WTC11 (cell line): Measurements from ENCODE around the gene N4BP2L2. TPM values are rescaled to one million over a fixed set of nuclear protein-coding genes. Genes with fewer than 3 reads are reported as not detected.

Source experiments
- ATAC-seq: fragments of 200-7000 bp; cut with Tn5 transposase; 2 replicates; pipeline ENCODE4 v1.10.0; 2021; ENCODE audit warnings: mild to moderate bottlenecking, moderate library complexity
- CTCF ChIA-PET: fragments of 300-600 bp; sonication (Branson Sonifier 250); formaldehyde crosslinking; loops from one replicate; lab custom pipeline; 2021; ENCODE audit warnings: antibody characterized with exemption; lab: Charles Lee
- POLR2A ChIA-PET: fragments of 350-600 bp; sonication (Branson Sonifier 250); formaldehyde crosslinking; loops from one replicate; lab custom pipeline; 2021; ENCODE audit warnings: antibody characterized with exemption; lab: Charles Lee
- DNase-seq: peaks from one replicate; pipeline ENCODE4 v3.0.0; 2021; ENCODE audit warnings: low spot score
- H3K27ac Mint-ChIP-seq: 2 replicates; pipeline ENCODE4 v1.8.0; 2021; ENCODE audit warnings: mixed read lengths
- H3K27me3 Mint-ChIP-seq: 2 replicates; pipeline ENCODE4 v1.8.0; 2021; ENCODE audit warnings: low read depth, mild to moderate bottlenecking, moderate library complexity, mixed read lengths
- H3K36me3 Mint-ChIP-seq: 2 replicates; pipeline ENCODE4 v1.8.0; 2021; ENCODE audit warnings: mixed read lengths
- H3K4me1 Mint-ChIP-seq: 2 replicates; pipeline ENCODE4 v1.8.0; 2022; ENCODE audit warnings: mixed read lengths
- H3K4me3 Mint-ChIP-seq: 2 replicates; pipeline ENCODE4 v1.8.0; 2021; ENCODE audit warnings: mild to moderate bottlenecking, moderate library complexity, mixed read lengths
- H3K9me3 Mint-ChIP-seq: 2 replicates; pipeline ENCODE4 v1.8.0; 2021; ENCODE audit warnings: mixed read lengths
- AFF4 ChIP-seq: sonication (generic); formaldehyde crosslinking; IDR thresholded peaks from 2 replicates; pipeline ENCODE4 v1.8.1; 2023; ENCODE audit warnings: mild to moderate bottlenecking, missing genetic modification reagents, borderline replicate concordance
- ATF3 ChIP-seq: sonication (generic); formaldehyde crosslinking; conservative IDR thresholded peaks from 2 replicates; pipeline ENCODE4 v1.8.1; 2022; ENCODE audit warnings: mild to moderate bottlenecking, missing genetic modification reagents
- CREB1 ChIP-seq: sonication (generic); formaldehyde crosslinking; IDR thresholded peaks from 2 replicates; pipeline ENCODE4 v1.8.0; 2023; ENCODE audit warnings: mild to moderate bottlenecking, missing genetic modification reagents
- E2F4 ChIP-seq: sonication (generic); formaldehyde crosslinking; IDR thresholded peaks from 2 replicates; pipeline ENCODE4 v1.8.1; 2022; ENCODE audit warnings: low read depth, mild to moderate bottlenecking, moderate library complexity, missing genetic modification reagents, borderline replicate concordance
- ETV6 ChIP-seq: sonication (generic); formaldehyde crosslinking; IDR thresholded peaks from 2 replicates; pipeline ENCODE4 v1.8.1; 2022; ENCODE audit warnings: mild to moderate bottlenecking, missing genetic modification reagents
- FOXJ3 ChIP-seq: sonication (generic); formaldehyde crosslinking; IDR thresholded peaks from 2 replicates; pipeline ENCODE4 v1.9.0; 2021; ENCODE audit warnings: missing genetic modification reagents, mild to moderate bottlenecking, borderline replicate concordance
- GABPB1 ChIP-seq: sonication (generic); formaldehyde crosslinking; IDR thresholded peaks from 2 replicates; pipeline ENCODE4 v1.8.1; 2023; ENCODE audit warnings: mild to moderate bottlenecking, missing genetic modification reagents
- HMGA2 ChIP-seq: fragments of 250-450 bp; sonication (Bioruptor Pico); IDR thresholded peaks from 2 replicates; pipeline ENCODE4 v1.4.0; 2021; ENCODE audit warnings: mild to moderate bottlenecking, moderate library complexity
- HMGXB4 ChIP-seq: sonication (generic); formaldehyde crosslinking; IDR thresholded peaks from 2 replicates; pipeline ENCODE4 v1.8.1; 2023; ENCODE audit warnings: mild to moderate bottlenecking, moderate library complexity, missing genetic modification reagents
- KAT7 ChIP-seq: sonication (generic); formaldehyde crosslinking; IDR thresholded peaks from 2 replicates; pipeline ENCODE4 v1.8.1; 2023; ENCODE audit warnings: missing genetic modification reagents, mild to moderate bottlenecking, borderline replicate concordance
- NFATC4 ChIP-seq: fragments of 250-450 bp; sonication (Bioruptor Pico); IDR thresholded peaks from 2 replicates; pipeline ENCODE4 v1.9.0; 2021; ENCODE audit warnings: mild to moderate bottlenecking
- PRDM15 ChIP-seq: sonication (generic); formaldehyde crosslinking; IDR thresholded peaks from 2 replicates; pipeline ENCODE4 v1.8.0; 2022; ENCODE audit warnings: missing genetic modification reagents
- RELA ChIP-seq: sonication (generic); formaldehyde crosslinking; IDR thresholded peaks from 2 replicates; pipeline ENCODE4 v1.8.1; 2022; ENCODE audit warnings: missing genetic modification reagents, mild to moderate bottlenecking, borderline replicate concordance
- SMAD4 ChIP-seq: sonication (generic); formaldehyde crosslinking; IDR thresholded peaks from 2 replicates; pipeline ENCODE4 v1.8.0; 2022; ENCODE audit warnings: mild to moderate bottlenecking, missing genetic modification reagents
- STAT6 ChIP-seq: sonication (generic); formaldehyde crosslinking; conservative IDR thresholded peaks from 2 replicates; pipeline ENCODE4 v1.8.1; 2023; ENCODE audit warnings: mild to moderate bottlenecking, low read depth, missing genetic modification reagents, moderate library complexity
- TEAD4 ChIP-seq: sonication (generic); formaldehyde crosslinking; IDR thresholded peaks from 2 replicates; pipeline ENCODE4 v1.8.0; 2022; ENCODE audit warnings: mild to moderate bottlenecking, missing genetic modification reagents
- ZNF121 ChIP-seq: sonication (generic); formaldehyde crosslinking; IDR thresholded peaks from 2 replicates; pipeline ENCODE4 v1.8.0; 2023; ENCODE audit warnings: missing genetic modification reagents
- ZNF219 ChIP-seq: sonication (generic); formaldehyde crosslinking; IDR thresholded peaks from 2 replicates; pipeline ENCODE4 v1.8.0; 2023; ENCODE audit warnings: missing genetic modification reagents, mild to moderate bottlenecking, borderline replicate concordance
- ZNF512 ChIP-seq: sonication (generic); formaldehyde crosslinking; IDR thresholded peaks from 2 replicates; pipeline ENCODE4 v1.8.1; 2022; ENCODE audit warnings: missing genetic modification reagents, borderline replicate concordance
- ZSCAN18 ChIP-seq: fragments of 250-450 bp; sonication (Bioruptor Pico); IDR thresholded peaks from 2 replicates; pipeline ENCODE4 v2.1.2; 2022; ENCODE audit warnings: mild to moderate bottlenecking, moderate library complexity
- total RNA-seq: library from RNA; stranded (reverse); gene quantifications from 3 replicates; pipeline ENCODE4 v1.2.3, GENCODE V29; 2021

The N4BP2L2 gene
- total RNA-seq, 1 experiment from 2014 or later, result 68.9 TPM

- CTCF ChIA-PET, result interaction anchor here (2.4 kb wide), 1 partner anchor 25 kb away, joined by 8 read pairs; no protein-coding TSS in a partner anchor
- Mint-ChIP-seq H3K36me3 (no peaks in the 10 kb centered on the region), H3K27me3 (no peaks in the 10 kb centered on the region), H3K4me1 (no peaks in the 10 kb centered on the region), H3K4me3 (no peak overlapping the region), H3K27ac (no peak overlapping the region), H3K9me3 (peaks cover 6% of the 10 kb centered on the region)
- POLR2A ChIA-PET, result no interaction called here
- DNase-seq, result no peak
- ATAC-seq, result no peak
- TF ChIP-seq ZSCAN18 (CRISPR knock-in tag), result no peak
- TF ChIP-seq AFF4 (CRISPR knock-in tag), result no peak
- TF ChIP-seq HMGXB4 (CRISPR knock-in tag), result no peak
- no peak for TF ChIP-seq SMAD4
- TF ChIP-seq NFATC4 (CRISPR knock-in tag), result no peak
- no peak for TF ChIP-seq GABPB1 (CRISPR knock-in tag)
- no peak for TF ChIP-seq ZNF121
- TF ChIP-seq PRDM15 (CRISPR knock-in tag), result no peak
- TF ChIP-seq ETV6 (CRISPR knock-in tag), result no peak
- no peak for TF ChIP-seq CREB1 (CRISPR knock-in tag)
- TF ChIP-seq ZNF512 (CRISPR knock-in tag), result no peak
- TF ChIP-seq ATF3 (CRISPR knock-in tag), result no peak
- no peak for TF ChIP-seq E2F4 (CRISPR knock-in tag)
- no peak for TF ChIP-seq STAT6 (CRISPR knock-in tag)
- no peak for TF ChIP-seq FOXJ3
- no peak for TF ChIP-seq ZNF219 (CRISPR knock-in tag)
- no peak for TF ChIP-seq RELA (CRISPR knock-in tag)
- TF ChIP-seq KAT7 (CRISPR knock-in tag), result no peak
- TF ChIP-seq TEAD4, result no peak
- no peak for TF ChIP-seq HMGA2 (CRISPR knock-in tag)
Observed at GRCh38 chr13:32555613-32556012, 17.0 kb upstream of the N4BP2L2 start.
